Left lung (tissue), 10 donors: ENCODE data around the gene HSPB1. TPM values are rescaled to one million over a fixed set of nuclear protein-coding genes. Genes with fewer than 3 reads are reported as not detected.
"Not testable (repeated sequence)": the region's sequence is repeated elsewhere in the genome, so short reads cannot be mapped to it uniquely, and the experiment has no call there.

ENCODE experiments used
- ATAC-seq: fragments of 200-7000 bp; cut with Tn5 transposase; one replicate; pipeline ENCODE4 v1.9.1; 2020; ENCODE audit warnings: moderate library complexity
- DNase-seq, 4 donors: peaks; one replicate each; pipeline ENCODE4 v3.0.0-alpha.2; 2013 to 2020
- H3K27ac ChIP-seq, 2 donors: fragments of 200-600 bp; sonication (generic) in 1 of 2; one replicate each; pipeline versions ENCODE4 v1.5.0 to v1.8.0; 2020 to 2021
- H3K27me3 ChIP-seq, 2 donors: fragments of 200-600 bp; sonication (generic) in 1 of 2; one replicate each; pipeline versions ENCODE4 v1.5.0 to v1.8.0; 2020 to 2021
- H3K36me3 ChIP-seq, 2 donors: fragments of 200-600 bp; sonication (generic) in 1 of 2; one replicate each; pipeline versions ENCODE4 v1.5.0 to v1.8.0; 2020 to 2021
- H3K4me1 ChIP-seq, 2 donors: fragments of 200-600 bp; one replicate each; pipeline ENCODE4 v1.8.0; 2021
- H3K4me3 ChIP-seq, 2 donors: fragments of 200-600 bp; sonication (generic) in 1 of 2; one replicate each; pipeline versions ENCODE4 v1.5.0 to v1.8.0; 2020 to 2021; ENCODE audit warnings: mild to moderate bottlenecking in 1 of 2
- H3K9me3 ChIP-seq, 2 donors: fragments of 200-600 bp; sonication (generic) in 1 of 2; one replicate each; pipeline versions ENCODE4 v1.5.0 to v1.8.0; 2020 to 2021
- intact Hi-C, 2 donors: fragments of 100-400 bp; cut with DNase I; formaldehyde crosslinking; loops; one replicate each; pipeline versions ENCODE4 v1.11.2 to v1.14.2; 2022
- polyA plus RNA-seq, 6 donors: library from polyadenylated mRNA; unstranded; fragments of 120-200 nt; gene quantifications; one replicate each; pipeline ENCODE4 v1.2.1, GENCODE V29; 2013; ENCODE audit not compliant: insufficient read length in 6 of 6
- total RNA-seq, 2 donors: library from RNA; stranded (reverse); fragmentation: NEBNext Ultra II Directional; extraction: Animal tissue kit (Norgen Biotek cat#: 25700); gene quantifications; one replicate each; pipeline ENCODE4 v1.2.1, GENCODE V29; 2021
- TF ChIP-seq, protein P1 (sequence below), 2 donors: fragments of 200-600 bp; sonication (generic) in 1 of 2; IDR thresholded peaks; one replicate each; pipeline versions ENCODE4 v1.5.0 to v1.8.0; 2021; ENCODE audit warnings: antibody characterized with exemption in 2 of 2
- donor health status: DM: no; HTN: yes; CAD: no.
- donor health status: DM: no; HTN: no; CAD: no.

Gene HSPB1
- total and polyA plus RNA-seq, 8 donors = 219 to 951 (median 306) TPM

DNA sequence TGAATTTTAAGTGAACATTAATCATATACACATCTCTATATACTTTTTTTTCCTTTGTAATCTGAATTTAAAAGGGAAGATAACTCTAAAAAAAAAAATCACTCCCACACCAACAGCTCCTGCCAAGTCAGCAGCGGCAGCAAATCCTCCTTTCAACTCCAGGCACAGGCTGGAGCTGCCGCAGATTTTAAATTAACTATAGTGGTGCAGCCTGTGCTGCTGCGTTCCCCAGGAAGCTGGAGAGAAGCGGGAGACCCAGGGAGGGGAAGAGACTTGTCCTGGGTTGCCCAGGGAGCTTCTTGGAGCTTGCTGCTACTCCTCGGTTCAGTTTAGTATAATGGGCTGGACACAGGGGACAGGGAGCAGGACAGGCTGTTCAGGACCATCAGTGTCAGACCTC, 32.6 kb upstream of the HSPB1 start:
- Histone ChIP-seq H3K27ac (no peak overlapping the region), H3K36me3 (no peaks in the 10 kb centered on the region), H3K4me3 (no peak overlapping the region), H3K4me1 (peaks cover 7 to 10% of the 10 kb centered on the region in 2 donors), H3K9me3 (no peaks in the 10 kb centered on the region), H3K27me3 (peaks cover 37 to 82% of the 10 kb centered on the region in 2 donors)
- ATAC-seq (no peak), DNase-seq (no peak)
- TF ChIP-seq, protein P1, sequence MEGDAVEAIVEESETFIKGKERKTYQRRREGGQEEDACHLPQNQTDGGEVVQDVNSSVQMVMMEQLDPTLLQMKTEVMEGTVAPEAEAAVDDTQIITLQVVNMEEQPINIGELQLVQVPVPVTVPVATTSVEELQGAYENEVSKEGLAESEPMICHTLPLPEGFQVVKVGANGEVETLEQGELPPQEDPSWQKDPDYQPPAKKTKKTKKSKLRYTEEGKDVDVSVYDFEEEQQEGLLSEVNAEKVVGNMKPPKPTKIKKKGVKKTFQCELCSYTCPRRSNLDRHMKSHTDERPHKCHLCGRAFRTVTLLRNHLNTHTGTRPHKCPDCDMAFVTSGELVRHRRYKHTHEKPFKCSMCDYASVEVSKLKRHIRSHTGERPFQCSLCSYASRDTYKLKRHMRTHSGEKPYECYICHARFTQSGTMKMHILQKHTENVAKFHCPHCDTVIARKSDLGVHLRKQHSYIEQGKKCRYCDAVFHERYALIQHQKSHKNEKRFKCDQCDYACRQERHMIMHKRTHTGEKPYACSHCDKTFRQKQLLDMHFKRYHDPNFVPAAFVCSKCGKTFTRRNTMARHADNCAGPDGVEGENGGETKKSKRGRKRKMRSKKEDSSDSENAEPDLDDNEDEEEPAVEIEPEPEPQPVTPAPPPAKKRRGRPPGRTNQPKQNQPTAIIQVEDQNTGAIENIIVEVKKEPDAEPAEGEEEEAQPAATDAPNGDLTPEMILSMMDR (IDR thresholded peaks at IDR 0.05) = no peak
- intact Hi-C loops = no loop called here

DNA sequence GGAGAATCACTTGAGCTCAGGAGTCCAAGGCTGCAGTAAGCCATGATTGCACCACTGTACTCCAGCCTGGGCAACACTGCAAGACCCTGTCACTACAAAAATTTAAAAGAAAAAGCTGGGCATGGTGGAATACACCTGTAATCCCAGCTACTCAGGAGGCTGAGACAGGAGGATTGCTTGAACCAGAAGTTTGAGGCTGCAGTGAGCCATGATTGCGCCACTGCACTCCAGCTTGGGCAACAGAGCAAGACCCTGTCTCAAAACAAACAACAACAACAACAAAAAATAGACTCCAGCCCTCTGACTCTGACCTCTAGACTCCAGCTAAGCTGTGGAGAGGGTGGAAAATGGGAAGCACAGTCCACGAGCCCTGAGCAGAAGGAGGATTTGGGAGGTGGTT, 31.1 kb upstream of the HSPB1 start:
- H3K27me3 ChIP-seq = peaks cover 37 to 87% of the 10 kb centered on the region in 2 donors

DNA sequence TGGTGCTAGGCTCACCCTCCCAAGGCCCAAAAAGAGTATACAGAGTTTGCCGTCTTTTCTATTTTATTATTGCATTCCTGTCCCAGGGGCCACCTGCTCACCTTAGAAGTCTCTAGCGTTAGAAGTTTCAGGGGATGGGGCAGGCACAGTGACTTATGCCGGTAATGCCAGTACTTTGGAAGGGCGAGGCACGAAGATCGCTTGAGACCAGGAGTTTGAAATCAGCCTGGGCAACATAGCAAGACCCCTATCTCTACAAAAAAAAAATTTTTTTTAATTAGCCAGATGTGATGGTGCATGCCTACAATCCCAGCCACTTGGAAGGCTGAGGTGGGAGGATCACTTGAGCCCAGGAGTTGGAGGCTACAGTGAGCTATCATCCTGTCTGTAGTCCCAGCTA, 30.3 kb upstream of the HSPB1 start:
- peaks cover 3 to 5% of the 10 kb centered on the region in 2 donors for H3K4me1 ChIP-seq
- no peak for DNase-seq
- H3K27ac ChIP-seq = no peak overlapping the region
- H3K27me3 ChIP-seq = peaks cover 31 to 87% of the 10 kb centered on the region in 2 donors
- ATAC-seq = no peak
- TF ChIP-seq, protein P1 (IDR thresholded peaks at IDR 0.05) = no peak
- no peaks in the 10 kb centered on the region for H3K9me3 ChIP-seq
- H3K36me3 ChIP-seq = no peaks in the 10 kb centered on the region
- H3K4me3 ChIP-seq = no peak overlapping the region
- intact Hi-C loops = no loop called here

More for the DNA sequence above, 31.1 kb upstream of the HSPB1 start:
- ATAC-seq, H3K27ac ChIP-seq, H3K9me3 ChIP-seq, intact Hi-C loops, H3K36me3 ChIP-seq, DNase-seq, H3K4me3 ChIP-seq: not testable (repeated sequence)
- peaks cover 7 to 10% of the 10 kb centered on the region in 2 donors for H3K4me1 ChIP-seq

DNA sequence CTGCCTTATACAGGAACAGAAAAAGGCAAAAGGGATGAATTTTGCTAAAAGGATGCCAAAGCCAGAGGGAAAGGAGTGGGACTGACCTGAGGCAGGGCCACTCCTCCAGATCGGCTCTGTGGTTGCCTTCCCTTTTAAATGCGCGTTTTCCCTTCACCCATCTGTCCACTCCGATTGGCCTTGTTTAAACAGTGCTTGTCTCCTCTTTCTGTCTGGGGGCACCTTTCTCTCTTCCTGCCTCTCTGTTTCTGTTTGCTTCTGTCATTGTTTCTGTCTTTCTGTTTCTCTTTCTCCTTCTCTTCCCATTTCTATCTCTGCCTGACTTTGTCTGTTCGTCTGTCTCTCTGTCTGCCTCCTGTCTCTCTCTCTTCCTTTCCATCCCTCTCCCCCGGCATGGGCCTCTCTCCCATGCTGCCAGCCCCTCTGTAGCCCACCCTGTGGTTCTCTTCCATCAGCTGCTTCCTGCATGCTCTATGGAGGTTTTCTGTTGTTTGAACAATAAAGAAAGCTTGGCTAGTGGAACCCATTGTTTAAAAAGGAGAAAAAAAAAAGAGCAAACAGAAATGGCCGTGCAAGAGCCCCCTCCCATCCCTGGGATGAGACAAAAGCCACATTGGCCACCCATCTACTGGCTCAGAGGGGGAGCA, 29.5 kb upstream of the HSPB1 start:
- ATAC-seq (no peak), DNase-seq (no peak)
- Histone ChIP-seq H3K27me3 (peaks cover 25 to 87% of the 10 kb centered on the region in 2 donors), H3K4me3 (no peak overlapping the region), H3K4me1 (no peaks in the 10 kb centered on the region), H3K9me3 (no peaks in the 10 kb centered on the region), H3K27ac (no peak overlapping the region), H3K36me3 (no peaks in the 10 kb centered on the region)
- TF ChIP-seq, protein P1 (IDR thresholded peaks at IDR 0.05) = no peak
- intact Hi-C loops = no loop called here

DNA sequence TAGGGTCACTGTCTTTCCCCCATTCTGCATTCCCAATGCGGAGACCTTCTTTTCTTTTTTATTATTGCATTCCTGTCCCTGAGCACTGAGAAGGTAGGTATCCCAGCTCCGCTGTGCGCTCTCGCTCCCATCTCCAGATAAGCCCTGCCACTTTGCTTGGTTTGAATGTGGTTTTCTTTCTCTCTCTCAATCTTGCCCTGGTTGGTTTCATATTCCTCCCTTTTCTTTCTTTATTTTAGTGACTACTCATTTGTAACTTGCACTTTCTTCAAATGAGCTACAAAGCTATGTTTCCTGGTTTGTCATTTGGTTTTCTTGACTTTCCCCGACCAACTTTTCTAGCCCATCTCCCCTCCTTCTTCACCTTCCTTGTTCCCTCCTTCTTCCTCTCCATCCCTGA, 29.0 kb upstream of the HSPB1 start:
- Histone ChIP-seq H3K4me3 (no peak overlapping the region), H3K36me3 (no peaks in the 10 kb centered on the region), H3K4me1 (no peaks in the 10 kb centered on the region), H3K27me3 (peaks cover 20 to 87% of the 10 kb centered on the region in 2 donors), H3K27ac (no peak overlapping the region), H3K9me3 (no peaks in the 10 kb centered on the region)
- ATAC-seq (no peak), DNase-seq (no peak)
- intact Hi-C loops = no loop called here
- TF ChIP-seq, protein P1 (IDR thresholded peaks at IDR 0.05) = no peak

DNA sequence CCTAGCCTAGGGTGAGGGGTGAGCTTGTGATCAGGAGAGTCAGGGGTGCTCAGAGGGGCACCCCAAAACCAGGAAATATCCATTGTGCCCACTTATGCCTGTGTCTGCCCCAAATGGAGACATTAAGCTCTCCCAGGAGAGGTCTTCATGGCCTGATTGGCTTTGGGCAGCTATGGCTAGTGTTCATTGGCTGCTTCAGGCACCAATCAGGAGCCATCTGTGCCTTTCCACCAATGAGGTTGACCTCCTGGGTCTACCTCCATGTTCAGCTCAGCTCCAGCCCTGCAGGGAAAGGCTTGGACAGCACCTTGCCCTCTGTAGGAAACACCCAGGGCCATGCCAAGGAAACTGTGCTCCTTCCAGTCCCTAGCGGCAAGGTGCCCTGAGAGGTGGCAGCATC, 23.9 kb upstream of the HSPB1 start:
- TF ChIP-seq, protein P1 (IDR thresholded peaks at IDR 0.05) = no peak
- H3K27ac ChIP-seq = no peak overlapping the region
- H3K9me3 ChIP-seq = no peaks in the 10 kb centered on the region
- H3K4me1 ChIP-seq = peaks cover 0 to 20% of the 10 kb centered on the region in 2 donors
- no peak overlapping the region for H3K4me3 ChIP-seq
- intact Hi-C loops = no loop called here
- ATAC-seq = no peak
- no peak for DNase-seq
- no peaks in the 10 kb centered on the region for H3K36me3 ChIP-seq
- peaks cover 3 to 88% of the 10 kb centered on the region in 2 donors for H3K27me3 ChIP-seq
